H1 (cell line): ENCODE results near the gene ALPP. TPM values are rescaled to one million over a fixed set of nuclear protein-coding genes. Genes with fewer than 3 reads are reported as not detected.
"Not testable (repeated sequence)": the region's sequence is repeated elsewhere in the genome, so short reads cannot be mapped to it uniquely, and the experiment has no call there.

Source experiments
- CTCF ChIA-PET: fragments of 300-600 bp; sonication (Branson Sonifier 250); formaldehyde crosslinking; loops from one replicate; lab custom pipeline; 2021; ENCODE audit not compliant: partially characterized antibody; lab: Charles Lee
- POLR2A ChIA-PET: fragments of 300-600 bp; sonication (Branson Sonifier 250); formaldehyde crosslinking; loops from one replicate; lab custom pipeline; 2021; ENCODE audit warnings: inconsistent platforms; ENCODE audit not compliant: partially characterized antibody; lab: Charles Lee
- DNase-seq, 2 experiments: peaks; one replicate each; pipeline versions ENCODE4 v3.0.0 to v3.0.0-alpha.2; 2010 to 2022; ENCODE audit warnings: low spot score in 2 of 2, low read depth in 1 of 2, mixed read lengths in 1 of 2
- FAIRE-seq: peaks from 2 replicates; lab custom pipeline; 2011; peaks lifted over from hg19 to GRCh38; lab: Jason Lieb, UNC
- H2AFZ ChIP-seq: 2 replicates; pipeline ENCODE4 v1.8.1; 2012; ENCODE audit warnings: low read length, inconsistent platforms
- H2AK5ac ChIP-seq: 2 replicates; pipeline ENCODE4 v1.6.1; 2013; ENCODE audit warnings: low read depth, low read length
- H2BK120ac ChIP-seq: replicated peaks from 2 replicates; pipeline ENCODE3; 2013; ENCODE audit warnings: low read depth, low read length, inconsistent platforms
- H2BK12ac ChIP-seq: 2 replicates; pipeline ENCODE4 v1.6.1; 2013; ENCODE audit warnings: low read depth, low read length
- H2BK15ac ChIP-seq: 2 replicates; pipeline ENCODE4 v1.6.1; 2013; ENCODE audit warnings: low read length
- H2BK20ac ChIP-seq: 2 replicates; pipeline ENCODE4 v1.6.1; 2013; ENCODE audit warnings: low read length
- H2BK5ac ChIP-seq: 2 replicates; pipeline ENCODE4 v1.6.1; 2013; ENCODE audit warnings: low read depth, low read length
- H3K14ac ChIP-seq: 2 replicates; pipeline ENCODE4 v1.6.1; 2013; ENCODE audit warnings: inconsistent platforms; ENCODE audit not compliant: insufficient read length
- H3K18ac ChIP-seq: 2 replicates; pipeline ENCODE4 v1.6.1; 2013; ENCODE audit warnings: low read length; ENCODE audit errors: extremely low read depth
- H3K23ac ChIP-seq: 2 replicates; pipeline ENCODE4 v1.6.1; 2013; ENCODE audit warnings: inconsistent platforms; ENCODE audit not compliant: insufficient read length
- H3K23me2 ChIP-seq: 2 replicates; pipeline ENCODE4 v1.6.1; 2013; ENCODE audit warnings: low read depth, low read length
- H3K27ac ChIP-seq: 2 replicates; pipeline ENCODE4 v1.6.1; 2011; ENCODE audit warnings: low read depth, low read length, inconsistent platforms
- H3K27me3 ChIP-seq, 4 experiments: replicated peaks in 1 of 4; 1 replicate in 1 of 4; 2 replicates in 3 of 4; pipeline versions ENCODE4 v1.6.1 to v1.8.1; 2011 to 2013; ENCODE audit warnings: low read length in 3 of 4, mild to moderate bottlenecking in 3 of 4, inconsistent platforms in 2 of 4, mixed read lengths in 2 of 4, moderate library complexity in 1 of 4; ENCODE audit not compliant: control insufficient read depth in 3 of 4, insufficient read depth in 3 of 4; ENCODE audit errors: extremely low read depth in 1 of 4
- H3K36me3 ChIP-seq, 4 experiments: 2 replicates each; pipeline versions ENCODE4 v1.6.1 to v1.8.1; 2011 to 2013; ENCODE audit warnings: mild to moderate bottlenecking in 4 of 4, low read length in 3 of 4, moderate library complexity in 2 of 4, control low read depth in 1 of 4, inconsistent platforms in 1 of 4; ENCODE audit not compliant: insufficient read depth in 4 of 4, control insufficient read depth in 2 of 4
- H3K4ac ChIP-seq: replicated peaks from 2 replicates; pipeline ENCODE3; 2013; ENCODE audit warnings: low read length, low read depth, mixed read lengths, inconsistent platforms; ENCODE audit not compliant: insufficient read length
- H3K4me1 ChIP-seq, 4 experiments: replicated peaks in 1 of 4; 1 replicate in 1 of 4; 2 replicates in 3 of 4; pipeline versions ENCODE4 v1.6.1 to v1.8.1; 2011 to 2013; ENCODE audit warnings: low read length in 3 of 4, inconsistent platforms in 2 of 4, mixed read lengths in 1 of 4; ENCODE audit not compliant: insufficient read depth in 4 of 4, control insufficient read depth in 3 of 4
- H3K4me2 ChIP-seq, 2 experiments: 2 replicates each; pipeline versions ENCODE4 v1.6.1 to v1.8.1; 2011 to 2013; ENCODE audit warnings: low read depth in 2 of 2, low read length in 2 of 2, control low read depth in 1 of 2, inconsistent platforms in 1 of 2, mild to moderate bottlenecking in 1 of 2; ENCODE audit not compliant: insufficient read depth in 1 of 2
- H3K4me3 ChIP-seq, 4 experiments: fragments of 200-600, 300-600 bp in 1 of 4; sonication (generic), shearing (Covaris generic), sonication (Bioruptor Twin) in 1 of 4; 2 replicates each; pipeline versions ENCODE4 v1.5.1 to v1.8.1; 2011 to 2016; ENCODE audit warnings: low read length in 4 of 4, low read depth in 3 of 4, control low read depth in 2 of 4, inconsistent platforms in 2 of 4, mild to moderate bottlenecking in 2 of 4, mixed read lengths in 1 of 4, moderate library complexity in 1 of 4; ENCODE audit not compliant: insufficient read depth in 2 of 4; ENCODE audit errors: extremely low read depth in 1 of 4
- H3K56ac ChIP-seq: replicated peaks from 2 replicates; pipeline ENCODE3; 2013; ENCODE audit warnings: low read depth, mild to moderate bottlenecking, mixed read lengths, low read length, inconsistent platforms; ENCODE audit not compliant: insufficient read length
- H3K79me1 ChIP-seq: 2 replicates; pipeline ENCODE4 v1.6.1; 2013; ENCODE audit warnings: low read depth, low read length, control low read depth
- H3K79me2 ChIP-seq, 2 experiments: 2 replicates each; pipeline versions ENCODE4 v1.6.1 to v1.8.1; 2012 to 2013; ENCODE audit warnings: low read length in 2 of 2, mild to moderate bottlenecking in 2 of 2, inconsistent platforms in 1 of 2; ENCODE audit not compliant: insufficient read depth in 2 of 2, control insufficient read depth in 1 of 2
- H3K9ac ChIP-seq, 4 experiments: replicated peaks in 1 of 4; 1 replicate in 1 of 4; 2 replicates in 3 of 4; pipeline versions ENCODE4 v1.6.1 to v1.8.1; 2011 to 2013; ENCODE audit warnings: low read depth in 3 of 4, low read length in 3 of 4, control low read depth in 2 of 4, mild to moderate bottlenecking in 2 of 4, moderate library complexity in 2 of 4, inconsistent platforms in 1 of 4; ENCODE audit errors: extremely low read depth in 1 of 4
- H3K9me3 ChIP-seq, 2 experiments: 2 replicates each; pipeline versions ENCODE4 v1.6.1 to v1.8.1; 2012 to 2013; ENCODE audit warnings: mild to moderate bottlenecking in 2 of 2, moderate library complexity in 2 of 2, control low read depth in 1 of 2, inconsistent platforms in 1 of 2, low read depth in 1 of 2, low read length in 1 of 2, mixed read lengths in 1 of 2; ENCODE audit not compliant: insufficient read depth in 2 of 2
- H4K20me1 ChIP-seq, 2 experiments: replicated peaks in 1 of 2; 2 replicates each; pipeline versions ENCODE3 to v1.8.1; 2011 to 2013; ENCODE audit warnings: inconsistent platforms in 2 of 2, low read length in 2 of 2, mild to moderate bottlenecking in 1 of 2; ENCODE audit not compliant: insufficient read depth in 2 of 2, control insufficient read depth in 1 of 2
- H4K5ac ChIP-seq: 2 replicates; pipeline ENCODE4 v1.6.1; 2013; ENCODE audit warnings: low read length, low read depth, mixed read lengths, inconsistent platforms; ENCODE audit not compliant: insufficient read length
- H4K8ac ChIP-seq: 2 replicates; pipeline ENCODE4 v1.8.0; 2013; ENCODE audit warnings: mild to moderate bottlenecking, moderate library complexity, low read length, inconsistent platforms; ENCODE audit not compliant: insufficient read depth; ENCODE audit errors: extremely low read depth
- H4K91ac ChIP-seq: replicated peaks from 2 replicates; pipeline ENCODE3; 2013; ENCODE audit warnings: low read length, mixed read lengths, inconsistent platforms; ENCODE audit not compliant: insufficient read length
- WGBS, 2 experiments: shearing (Covaris generic) in 1 of 2; methylation state at CpG; one replicate each; pipeline versions ENCODE4 v1.1.6 to v1.1.7; 2013 to 2015; ENCODE audit warnings: low lambda C conversion rate in 2 of 2, mixed read lengths in 2 of 2, inconsistent platforms in 1 of 2, low coverage in 1 of 2, missing lambda C conversion rate in 1 of 2; ENCODE audit not compliant: insufficient replicate concordance in 2 of 2, insufficient coverage in 1 of 2, insufficient read length in 1 of 2; ENCODE audit errors: extremely low coverage in 1 of 2, missing lambda C conversion rate in 1 of 2; 5-methylcytosine and 5-hydroxymethylcytosine counted together
- polyA plus RNA-seq, 7 experiments: library from polyadenylated mRNA; depleted of rRNA in 3 of 7; stranded (reverse) in 5 of 7; unstranded in 2 of 7; fragments of >200 nt in 5 of 7; fragments of 200-250 nt in 2 of 7; gene quantifications; 1 replicate in 5 of 7; 2 replicates in 1 of 7; 4 replicates in 1 of 7; pipeline versions ENCODE4 v1.2.1 to v1.2.3, GENCODE V29; 2011 to 2013; ENCODE audit warnings: missing spikeins in 2 of 7, mixed read lengths in 2 of 7
- total RNA-seq: library from RNA; stranded (reverse); fragmentation: NEBNext Ultra II Directional; extraction: Animal tissue kit (Norgen Biotek cat#: 25700); gene quantifications from 2 replicates; pipeline ENCODE4 v1.2.1, GENCODE V29; 2021

Gene ALPP
- total and polyA plus RNA-seq, 2 of the 8 experiments (the other 6 are each of a cell fraction or from before 2014, with no cell fraction given), result 0.15 TPM

GRCh38 chr2:232408269-232408668 lies 29.7 kb downstream of the ALPP start:
- POLR2A ChIA-PET, H3K4me2 ChIP-seq, DNase-seq, H4K20me1 ChIP-seq, H3K27me3 ChIP-seq, H4K5ac ChIP-seq, H2BK20ac ChIP-seq, H3K79me2 ChIP-seq, H3K4me1 ChIP-seq, H3K23ac ChIP-seq, H2BK120ac ChIP-seq, H4K8ac ChIP-seq, H4K91ac ChIP-seq, H2BK12ac ChIP-seq, H3K9me3 ChIP-seq, H2AFZ ChIP-seq, H3K4me3 ChIP-seq, H3K18ac ChIP-seq, H2AK5ac ChIP-seq, H3K79me1 ChIP-seq, H3K9ac ChIP-seq, H3K27ac ChIP-seq, H3K56ac ChIP-seq, H3K14ac ChIP-seq, H3K23me2 ChIP-seq, FAIRE-seq, H2BK15ac ChIP-seq, H3K4ac ChIP-seq, H2BK5ac ChIP-seq: not testable (repeated sequence)
- CTCF ChIA-PET, result interaction anchor here (1.6 kb wide), 1 partner anchor 29 kb away, joined by 4 read pairs; no protein-coding TSS in a partner anchor
- H3K36me3 ChIP-seq, result peaks cover 0 to 21% (median 12%) of the 10 kb centered on the region in 4 experiments; a peak in 5 of 8 replicates
- WGBS, 2 experiments, result 91% methylated on average over 7 of the region's 10 CpGs; no CpG with 5 or more reads in 1 of the 2 experiments
